K562 (cell line): Measurements from ENCODE around the gene UCP1.

Experiments
- CBX2 ChIP-seq: fragments of 200-600 bp; sonication (generic); IDR thresholded peaks from one replicate; pipeline ENCODE4 v1.6.1; 2012; ENCODE audit warnings: mild to moderate bottlenecking, low read length, inconsistent platforms; ENCODE audit not compliant: insufficient read depth, poor library complexity, severe bottlenecking
- CHD1 ChIP-seq: fragments of 200-600 bp; sonication (generic); IDR thresholded peaks from one replicate; pipeline ENCODE4 v1.6.1; 2012; ENCODE audit warnings: mild to moderate bottlenecking, moderate library complexity, low read length, inconsistent platforms
- FOXJ3 ChIP-seq: sonication (generic); formaldehyde crosslinking; IDR thresholded peaks from 2 replicates; pipeline ENCODE4 v1.4.0; 2020; ENCODE audit warnings: mild to moderate bottlenecking, missing genetic modification reagents
- PHF8 ChIP-seq: fragments of 200-600 bp; sonication (generic); IDR thresholded peaks from 2 replicates; pipeline ENCODE4 v1.6.1; 2012; ENCODE audit warnings: mixed run types, mild to moderate bottlenecking, inconsistent platforms, low read length, moderate library complexity, borderline replicate concordance
- POLR2A ChIP-seq: fragments of 450-650 bp; conservative IDR thresholded peaks from 2 replicates; pipeline ENCODE4 v1.6.1; 2016
- POLR2AphosphoS5 ChIP-seq: IDR thresholded peaks from 2 replicates; pipeline ENCODE4 v1.6.1; 2011; ENCODE audit warnings: mild to moderate bottlenecking, low read depth, low read length, moderate library complexity; ENCODE audit not compliant: control insufficient read depth, insufficient read depth
- POLR3A ChIP-seq: IDR thresholded peaks from 2 replicates; pipeline ENCODE4 v1.6.1; 2011; ENCODE audit warnings: borderline replicate concordance, mild to moderate bottlenecking, moderate library complexity; ENCODE audit not compliant: insufficient read length, insufficient read depth; ENCODE audit errors: extremely low read depth
- ZBTB7A ChIP-seq: IDR thresholded peaks from 2 replicates; pipeline ENCODE4 v1.6.1; 2011; ENCODE audit warnings: low read depth, mild to moderate bottlenecking, low read length, moderate library complexity, borderline replicate concordance; ENCODE audit not compliant: control insufficient read depth
- ZNF124 ChIP-seq: sonication (generic); formaldehyde crosslinking; IDR thresholded peaks from 2 replicates; pipeline ENCODE4 v1.8.1; 2022; ENCODE audit warnings: missing genetic modification reagents
- ZNF644 ChIP-seq: fragments of 200-800 bp; sonication (Bioruptor generic); IDR thresholded peaks from 2 replicates; pipeline ENCODE4 v1.6.1; 2016; ENCODE audit warnings: low read depth, missing genetic modification characterization, missing compliant biosample characterization
- TF ChIP-seq, protein P1 (sequence below), 3 experiments: IDR thresholded peaks in 2 of 3; conservative IDR thresholded peaks in 1 of 3; 2 replicates each; pipeline ENCODE4 v1.5.1; 2011 to 2012; ENCODE audit warnings: low read length in 3 of 3, mild to moderate bottlenecking in 3 of 3, control low read depth in 2 of 3, improper control_type of control experiment in 1 of 3, inconsistent platforms in 1 of 3, low read depth in 1 of 3, mixed read lengths in 1 of 3, moderate library complexity in 1 of 3; ENCODE audit not compliant: insufficient read depth in 2 of 3
- TF ChIP-seq, protein P2 (sequence below): fragments of 450-650 bp; formaldehyde crosslinking; IDR thresholded peaks from 2 replicates; pipeline ENCODE4 v1.4.0; 2020; ENCODE audit warnings: mild to moderate bottlenecking, mixed read lengths

DNA sequence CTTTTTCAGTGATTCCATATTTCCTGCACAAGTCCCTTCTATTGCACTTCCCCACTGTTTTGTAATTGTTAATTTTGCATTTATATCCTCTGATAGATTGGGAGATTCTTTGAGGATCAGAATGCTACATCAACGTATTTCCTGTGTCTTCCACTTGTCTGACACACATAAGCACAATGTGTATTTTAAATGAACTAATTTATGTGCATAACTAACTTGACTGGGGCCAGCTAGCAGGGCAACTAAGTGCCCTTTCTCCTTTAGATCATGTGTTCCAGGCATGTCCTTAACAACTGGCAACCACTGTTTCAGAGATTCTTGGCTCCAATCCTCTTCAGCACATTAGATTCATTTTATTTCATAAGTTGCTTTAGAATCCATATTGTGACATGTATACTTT lies 15.7 kb upstream of the UCP1 start:
- TF ChIP-seq ZNF644 (tag): no peak
- TF ChIP-seq CBX2: no peak
- TF ChIP-seq FOXJ3 (CRISPR knock-in tag): no peak
- TF ChIP-seq ZBTB7A: no peak
- TF ChIP-seq, protein P1, sequence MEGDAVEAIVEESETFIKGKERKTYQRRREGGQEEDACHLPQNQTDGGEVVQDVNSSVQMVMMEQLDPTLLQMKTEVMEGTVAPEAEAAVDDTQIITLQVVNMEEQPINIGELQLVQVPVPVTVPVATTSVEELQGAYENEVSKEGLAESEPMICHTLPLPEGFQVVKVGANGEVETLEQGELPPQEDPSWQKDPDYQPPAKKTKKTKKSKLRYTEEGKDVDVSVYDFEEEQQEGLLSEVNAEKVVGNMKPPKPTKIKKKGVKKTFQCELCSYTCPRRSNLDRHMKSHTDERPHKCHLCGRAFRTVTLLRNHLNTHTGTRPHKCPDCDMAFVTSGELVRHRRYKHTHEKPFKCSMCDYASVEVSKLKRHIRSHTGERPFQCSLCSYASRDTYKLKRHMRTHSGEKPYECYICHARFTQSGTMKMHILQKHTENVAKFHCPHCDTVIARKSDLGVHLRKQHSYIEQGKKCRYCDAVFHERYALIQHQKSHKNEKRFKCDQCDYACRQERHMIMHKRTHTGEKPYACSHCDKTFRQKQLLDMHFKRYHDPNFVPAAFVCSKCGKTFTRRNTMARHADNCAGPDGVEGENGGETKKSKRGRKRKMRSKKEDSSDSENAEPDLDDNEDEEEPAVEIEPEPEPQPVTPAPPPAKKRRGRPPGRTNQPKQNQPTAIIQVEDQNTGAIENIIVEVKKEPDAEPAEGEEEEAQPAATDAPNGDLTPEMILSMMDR (IDR thresholded peaks at IDR 0.05 in 2 of 3, conservative IDR thresholded peaks at IDR 0.05 in 1 of 3; ENCODE audit: insufficient read depth in 2 of 3, low read depth in 1 of 3, low read length in 3 of 3): no peak
- TF ChIP-seq PHF8: no peak
- no peak for TF ChIP-seq POLR2A
- TF ChIP-seq CHD1: no peak
- no peak for TF ChIP-seq POLR3A
- no peak for TF ChIP-seq ZNF124
- no peak for TF ChIP-seq POLR2AphosphoS5
- TF ChIP-seq, protein P2, sequence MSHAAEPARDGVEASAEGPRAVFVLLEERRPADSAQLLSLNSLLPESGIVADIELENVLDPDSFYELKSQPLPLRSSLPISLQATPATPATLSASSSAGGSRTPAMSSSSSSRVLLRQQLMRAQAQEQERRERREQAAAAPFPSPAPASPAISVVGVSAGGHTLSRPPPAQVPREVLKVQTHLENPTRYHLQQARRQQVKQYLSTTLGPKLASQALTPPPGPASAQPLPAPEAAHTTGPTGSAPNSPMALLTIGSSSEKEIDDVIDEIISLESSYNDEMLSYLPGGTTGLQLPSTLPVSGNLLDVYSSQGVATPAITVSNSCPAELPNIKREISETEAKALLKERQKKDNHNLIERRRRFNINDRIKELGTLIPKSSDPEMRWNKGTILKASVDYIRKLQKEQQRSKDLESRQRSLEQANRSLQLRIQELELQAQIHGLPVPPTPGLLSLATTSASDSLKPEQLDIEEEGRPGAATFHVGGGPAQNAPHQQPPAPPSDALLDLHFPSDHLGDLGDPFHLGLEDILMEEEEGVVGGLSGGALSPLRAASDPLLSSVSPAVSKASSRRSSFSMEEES (CRISPR knock-in tag): no peak
